HL-60 (cell line): ENCODE measurements around the gene PIK3CA.
A peak's percentile ranks its signal among the peaks of the same experiment; 100 is the strongest.

Experiments used
- DNase-seq, 2 experiments: peaks; one replicate each; pipeline ENCODE4 v3.0.0-alpha.2; 2010 to 2020; ENCODE audit warnings: low read depth in 1 of 2, low spot score in 1 of 2
- H3K27ac ChIP-seq: fragments of 250-450 bp; sonication (Bioruptor Pico); replicated peaks from 2 replicates; pipeline ENCODE4 v1.5.1; 2020; ENCODE audit warnings: mild to moderate bottlenecking, moderate library complexity
- H3K27me3 ChIP-seq: fragments of 250-450 bp; sonication (Bioruptor Pico); 2 replicates; pipeline ENCODE4 v1.5.1; 2021; ENCODE audit warnings: mild to moderate bottlenecking, moderate library complexity; ENCODE audit not compliant: insufficient read depth, poor library complexity, severe bottlenecking
- H3K4me3 ChIP-seq: replicated peaks from 2 replicates; pipeline ENCODE4 v1.5.1; 2011; ENCODE audit warnings: mild to moderate bottlenecking, control low read depth, low read length; ENCODE audit not compliant: insufficient read depth
- CTCF ChIP-seq: IDR thresholded peaks from one replicate; pipeline ENCODE4 v1.5.1; 2011; ENCODE audit warnings: low read length, control low read depth, inconsistent platforms; ENCODE audit not compliant: insufficient read depth
- GABPA ChIP-seq: IDR thresholded peaks from 2 replicates; pipeline ENCODE4 v1.6.1; 2012; ENCODE audit warnings: low read depth
- POLR2AphosphoS5 ChIP-seq: IDR thresholded peaks from 2 replicates; pipeline ENCODE4 v1.6.1; 2012; ENCODE audit warnings: low read depth
- REST ChIP-seq: IDR thresholded peaks from 2 replicates; pipeline ENCODE4 v1.6.1; 2012; ENCODE audit warnings: low read depth; ENCODE audit not compliant: insufficient replicate concordance
- SPI1 ChIP-seq: IDR thresholded peaks from 2 replicates; pipeline ENCODE4 v1.6.1; 2012; ENCODE audit warnings: low read depth, mild to moderate bottlenecking, borderline replicate concordance

The PIK3CA gene

GRCh38 chr3:179224584-179224983 lies 76.4 kb downstream of the PIK3CA start:
- no peak overlapping the region for H3K4me3 ChIP-seq
- H3K27me3 ChIP-seq: no peaks in the 10 kb centered on the region
- DNase-seq: no peak
- H3K27ac ChIP-seq: no peak overlapping the region
- TF ChIP-seq REST (no peak), POLR2AphosphoS5 (no peak), SPI1 (no peak), CTCF (no peak), GABPA (no peak)

GRCh38 chr3:179227349-179227748 lies 79.2 kb downstream of the PIK3CA start:
- no peaks in the 10 kb centered on the region for H3K27me3 ChIP-seq
- H3K4me3 ChIP-seq: no peak overlapping the region
- TF ChIP-seq GABPA (no peak), SPI1 (no peak), POLR2AphosphoS5 (no peak), CTCF (no peak), REST (no peak)
- H3K27ac ChIP-seq: no peak overlapping the region
- no peak for DNase-seq

GRCh38 chr3:179229177-179229576 lies 81.0 kb downstream of the PIK3CA start:
- no peak for DNase-seq
- no peak overlapping the region for H3K27ac ChIP-seq
- H3K4me3 ChIP-seq: no peak overlapping the region
- TF ChIP-seq POLR2AphosphoS5 (no peak), CTCF (no peak), GABPA (no peak)
- H3K27me3 ChIP-seq: no peaks in the 10 kb centered on the region

- Histone ChIP-seq H3K27ac (no peak overlapping the region), H3K4me3 (no peak overlapping the region), H3K27me3 (no peaks in the 10 kb centered on the region)
- DNase-seq: no peak
- TF ChIP-seq SPI1 (peak; percentile 86), GABPA (no peak)
These were observed 84.9 kb downstream of the PIK3CA start for GRCh38 chr3:179233043-179233442.
